HCT116 (cell line): ENCODE data around the gene RNU5D-1. TPM values are rescaled to one million over a fixed set of nuclear protein-coding genes. Genes with fewer than 3 reads are reported as not detected.

Source experiments
- ATAC-seq: fragments of 200-7000 bp; cut with Tn5 transposase; 2 replicates; pipeline ENCODE4 v1.9.1; 2020; ENCODE audit warnings: mild to moderate bottlenecking, moderate library complexity
- BruUV-seq: library from RNA; stranded (reverse); fragments of 400-500 nt; replicated peaks from 2 replicates; lab custom pipeline; 2021; lab: Mats Ljungman, UMichigan
- CTCF ChIA-PET: fragments of 300-600 bp; sonication (Branson Sonifier 250); formaldehyde crosslinking; loops from one replicate; lab custom pipeline; 2021; ENCODE audit warnings: antibody characterized with exemption; lab: Charles Lee
- POLR2A ChIA-PET: fragments of 300-600, 350-600 bp; sonication (Branson Sonifier 250); formaldehyde crosslinking; loops from one replicate; lab custom pipeline; 2021; ENCODE audit warnings: antibody characterized with exemption; lab: Charles Lee
- RAD21 ChIA-PET, 2 experiments: fragments of 300-600 bp; sonication (Branson Sonifier 250); formaldehyde crosslinking; loops; one replicate each; lab custom pipeline; 2023; ENCODE audit warnings: low total read pairs in 2 of 2; ENCODE audit not compliant: uncharacterized antibody in 2 of 2, unreplicated experiment in 2 of 2, low non-redundant PET in 1 of 2; lab: Charles Lee
- DNase-seq: peaks from one replicate; pipeline ENCODE4 v3.0.0-alpha.2; 2010; ENCODE audit warnings: low read depth, low spot score
- H2AFZ ChIP-seq: fragments of 200-600 bp; shearing (Covaris generic), sonication (generic); 2 replicates; pipeline ENCODE4 v1.6.1; 2017; ENCODE audit warnings: low read depth, mixed run types, mixed read lengths, antibody characterized with exemption, low read length; ENCODE audit not compliant: poor library complexity, severe bottlenecking
- H3K27ac ChIP-seq: 2 replicates; pipeline ENCODE4 v1.5.1; 2012; ENCODE audit warnings: low read depth, low read length
- H3K27me3 ChIP-seq: fragments of 200-600 bp; sonication (generic); 2 replicates; pipeline ENCODE4 v1.6.1; 2016; ENCODE audit warnings: mixed run types, low read length, mixed read lengths; ENCODE audit not compliant: insufficient read depth
- H3K36me3 ChIP-seq, 2 experiments: fragments of 200-500 bp in 1 of 2; fragments of 200-600 bp in 1 of 2; sonication (Bioruptor generic) in 1 of 2; sonication (generic) in 1 of 2; 2 replicates each; pipeline versions ENCODE4 v1.5.1 to v1.6.1; 2014 to 2016; ENCODE audit warnings: low read length in 2 of 2, inconsistent platforms in 1 of 2, mixed read lengths in 1 of 2, mixed run types in 1 of 2; ENCODE audit not compliant: insufficient read depth in 2 of 2, control insufficient read depth in 1 of 2
- H3K4me1 ChIP-seq, 2 experiments: fragments of 200-600 bp in 1 of 2; sonication (generic) in 1 of 2; 2 replicates each; pipeline versions ENCODE4 v1.5.1 to v1.6.1; 2012 to 2017; ENCODE audit warnings: low read length in 2 of 2, inconsistent platforms in 1 of 2, mild to moderate bottlenecking in 1 of 2, mixed read lengths in 1 of 2, mixed run types in 1 of 2, moderate library complexity in 1 of 2; ENCODE audit not compliant: insufficient read depth in 2 of 2, control insufficient read depth in 1 of 2
- H3K4me2 ChIP-seq: fragments of 200-600 bp; sonication (generic); 2 replicates; pipeline ENCODE4 v1.6.1; 2017; ENCODE audit warnings: mixed run types, low read length, mixed read lengths
- H3K4me3 ChIP-seq, 2 experiments: fragments of 200-600 bp in 1 of 2; sonication (generic) in 1 of 2; replicated peaks in 1 of 2; 2 replicates each; pipeline ENCODE4 v1.5.1; 2011 to 2016; ENCODE audit warnings: low read length in 2 of 2, control low read depth in 1 of 2, low read depth in 1 of 2, mild to moderate bottlenecking in 1 of 2, mixed read lengths in 1 of 2, mixed run types in 1 of 2
- H3K79me2 ChIP-seq: fragments of 200-600 bp; sonication (generic); 2 replicates; pipeline ENCODE4 v1.6.1; 2017; ENCODE audit warnings: mild to moderate bottlenecking, mixed run types, low read length, moderate library complexity, mixed read lengths; ENCODE audit not compliant: insufficient read depth
- H3K9ac ChIP-seq: fragments of 200-600 bp; sonication (generic); 2 replicates; pipeline ENCODE4 v1.6.1; 2016; ENCODE audit warnings: low read length, mixed read lengths
- H3K9me2 ChIP-seq: fragments of 200-600 bp; sonication (generic), shearing (Covaris generic); 2 replicates; pipeline ENCODE4 v1.6.1; 2017; ENCODE audit warnings: mixed run types, mild to moderate bottlenecking, moderate library complexity; ENCODE audit not compliant: insufficient read depth
- H3K9me3 ChIP-seq, 2 experiments: fragments of 200-500 bp in 1 of 2; fragments of 200-600 bp in 1 of 2; sonication (Bioruptor generic) in 1 of 2; sonication (generic) in 1 of 2; 2 replicates each; pipeline ENCODE4 v1.6.1; 2014 to 2017; ENCODE audit warnings: low read length in 2 of 2, mixed read lengths in 2 of 2, inconsistent platforms in 1 of 2, low read depth in 1 of 2, mild to moderate bottlenecking in 1 of 2, mixed run types in 1 of 2, moderate library complexity in 1 of 2; ENCODE audit not compliant: control insufficient read depth in 1 of 2, insufficient read depth in 1 of 2
- H4K20me1 ChIP-seq: fragments of 200-600 bp; sonication (generic), shearing (Covaris generic); 2 replicates; pipeline ENCODE4 v1.6.1; 2017; ENCODE audit warnings: mixed run types, mild to moderate bottlenecking, moderate library complexity; ENCODE audit not compliant: insufficient read depth
- POLR2AphosphoS5 ChIP-seq: IDR thresholded peaks from 2 replicates; pipeline ENCODE4 v1.6.1; 2011; ENCODE audit warnings: mild to moderate bottlenecking, low read depth, low read length, moderate library complexity
- YY1 ChIP-seq: IDR thresholded peaks from 2 replicates; pipeline ENCODE4 v1.6.1; 2011; ENCODE audit warnings: low read length, low read depth, moderate library complexity, mild to moderate bottlenecking; ENCODE audit not compliant: insufficient replicate concordance; ENCODE audit errors: extremely low read depth
- intact Hi-C: fragments of 100-400 bp; cut with micrococcal nuclease; formaldehyde crosslinking; loops from 2 replicates; pipeline ENCODE4 v1.10.0; 2022
- total RNA-seq: library from RNA; stranded (reverse); gene quantifications from one replicate; pipeline ENCODE4 v1.2.1, GENCODE V29; 2021; ENCODE audit not compliant: unreplicated experiment
- TF ChIP-seq, protein P1 (sequence below), 3 experiments: fragments of 200-600 bp in 1 of 3; sonication (generic) in 1 of 3; IDR thresholded peaks in 2 of 3; conservative IDR thresholded peaks in 1 of 3; 2 replicates each; pipeline ENCODE4 v1.5.1; 2012 to 2017; ENCODE audit warnings: low read depth in 2 of 3, low read length in 2 of 3, antibody characterized with exemption in 1 of 3, borderline replicate concordance in 1 of 3, control low read depth in 1 of 3, mild to moderate bottlenecking in 1 of 3, mixed read lengths in 1 of 3, mixed run types in 1 of 3, moderate library complexity in 1 of 3; ENCODE audit not compliant: insufficient read depth in 1 of 3

Gene RNU5D-1
- total RNA-seq, 1 experiment from 2014 or later = not detected

DNA sequence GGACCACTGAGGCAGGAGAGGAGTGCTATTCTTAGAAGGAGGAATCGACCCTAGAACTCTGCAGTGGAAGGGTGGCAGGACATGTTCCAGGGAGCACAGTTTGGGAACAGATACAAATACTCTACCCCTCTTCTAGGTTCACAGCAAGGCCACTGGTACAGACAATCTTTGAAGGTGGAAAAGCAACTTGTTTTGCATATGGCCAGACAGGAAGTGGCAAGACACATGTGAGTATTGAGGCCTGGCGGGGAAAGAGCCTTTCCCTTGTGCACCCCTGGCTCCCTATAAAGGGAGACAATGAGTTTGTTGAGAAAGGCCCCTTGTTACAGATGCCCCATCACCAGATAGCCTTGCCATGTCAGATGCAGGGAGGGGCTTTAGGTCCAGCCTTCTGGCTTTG, 26.4 kb upstream of the RNU5D-1 start:
- no peaks in the 10 kb centered on the region for H4K20me1 ChIP-seq
- BruUV-seq = no TSS peak
- POLR2A ChIA-PET = interaction anchor here (0.7 kb wide), 1 partner anchor 27 kb away, joined by 3 read pairs; the partner anchor contains the start of gene RNU5D-1
- H3K27me3 ChIP-seq = no peaks in the 10 kb centered on the region
- no peak for DNase-seq
- TF ChIP-seq YY1 = no peak
- no peak for TF ChIP-seq POLR2AphosphoS5
- H3K9me3 ChIP-seq = no peaks in the 10 kb centered on the region
- ATAC-seq = no peak
- CTCF ChIA-PET = no interaction called here
- no peak overlapping the region for H3K4me3 ChIP-seq
- intact Hi-C loops = no loop called here
- H3K9ac ChIP-seq = no peak overlapping the region
- H3K4me2 ChIP-seq = no peak overlapping the region
- H3K4me1 ChIP-seq = no peaks in the 10 kb centered on the region
- H2AFZ ChIP-seq = no peak overlapping the region
- H3K9me2 ChIP-seq = no peaks in the 10 kb centered on the region
- H3K79me2 ChIP-seq = no peaks in the 10 kb centered on the region
- RAD21 ChIA-PET = no interaction called here
- H3K27ac ChIP-seq = no peak overlapping the region
- peaks cover 61 to 87% of the 10 kb centered on the region in 2 experiments for H3K36me3 ChIP-seq

DNA sequence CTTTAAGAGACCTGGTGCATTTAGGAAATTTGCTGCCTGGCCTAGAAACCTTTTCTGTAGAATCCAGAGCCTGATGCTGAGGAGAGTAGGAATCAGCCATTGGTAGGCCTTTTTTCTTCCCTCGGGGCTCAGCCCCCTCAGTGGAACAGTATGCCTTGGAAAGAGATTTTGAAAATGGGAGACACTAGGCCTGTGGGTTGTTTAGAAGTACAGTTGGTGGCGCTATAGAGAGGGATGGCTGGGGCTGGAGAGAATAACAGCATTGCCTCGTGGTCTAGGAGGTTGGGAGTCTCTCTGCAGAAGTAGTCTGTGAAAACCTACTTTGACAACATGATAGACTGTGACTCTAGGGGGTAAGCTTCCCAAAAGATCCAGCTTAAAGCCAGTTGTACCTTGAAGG, 16.9 kb upstream of the RNU5D-1 start:
- CTCF ChIA-PET = no interaction called here
- POLR2A ChIA-PET = interaction anchor here (0.6 to 1.1 kb wide), 4 partner anchors 17 to 28 kb away, joined by 3 to 5 read pairs (median 3); partner anchors contain the start of genes RNU5D-1 and RPS8
- Histone ChIP-seq H3K36me3 (peaks cover 37 to 57% of the 10 kb centered on the region in 2 experiments), H4K20me1 (no peaks in the 10 kb centered on the region), H3K9ac (no peak overlapping the region), H3K9me3 (no peaks in the 10 kb centered on the region), H3K27me3 (no peaks in the 10 kb centered on the region), H3K4me2 (no peak overlapping the region), H3K9me2 (no peaks in the 10 kb centered on the region), H3K4me1 (peaks cover 0 to 2% of the 10 kb centered on the region in 2 experiments; a peak in 2 of 4 replicates), H3K79me2 (peaks cover 61% of the 10 kb centered on the region), H3K4me3 (no peak overlapping the region), H3K27ac (no peak overlapping the region), H2AFZ (no peak overlapping the region)
- BruUV-seq = no TSS peak
- DNase-seq = no peak
- RAD21 ChIA-PET = no interaction called here
- intact Hi-C loops = no loop called here
- ATAC-seq = peak; percentile 73
- TF ChIP-seq, protein P1, sequence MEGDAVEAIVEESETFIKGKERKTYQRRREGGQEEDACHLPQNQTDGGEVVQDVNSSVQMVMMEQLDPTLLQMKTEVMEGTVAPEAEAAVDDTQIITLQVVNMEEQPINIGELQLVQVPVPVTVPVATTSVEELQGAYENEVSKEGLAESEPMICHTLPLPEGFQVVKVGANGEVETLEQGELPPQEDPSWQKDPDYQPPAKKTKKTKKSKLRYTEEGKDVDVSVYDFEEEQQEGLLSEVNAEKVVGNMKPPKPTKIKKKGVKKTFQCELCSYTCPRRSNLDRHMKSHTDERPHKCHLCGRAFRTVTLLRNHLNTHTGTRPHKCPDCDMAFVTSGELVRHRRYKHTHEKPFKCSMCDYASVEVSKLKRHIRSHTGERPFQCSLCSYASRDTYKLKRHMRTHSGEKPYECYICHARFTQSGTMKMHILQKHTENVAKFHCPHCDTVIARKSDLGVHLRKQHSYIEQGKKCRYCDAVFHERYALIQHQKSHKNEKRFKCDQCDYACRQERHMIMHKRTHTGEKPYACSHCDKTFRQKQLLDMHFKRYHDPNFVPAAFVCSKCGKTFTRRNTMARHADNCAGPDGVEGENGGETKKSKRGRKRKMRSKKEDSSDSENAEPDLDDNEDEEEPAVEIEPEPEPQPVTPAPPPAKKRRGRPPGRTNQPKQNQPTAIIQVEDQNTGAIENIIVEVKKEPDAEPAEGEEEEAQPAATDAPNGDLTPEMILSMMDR (IDR thresholded peaks at IDR 0.05 in 2 of 3, conservative IDR thresholded peaks at IDR 0.05 in 1 of 3; ENCODE audit: borderline replicate concordance in 1 of 3, insufficient read depth in 1 of 3, low read depth in 2 of 3, low read length in 2 of 3) = peak in 2 of 3 experiments; percentile 10 to 29; a peak in 3 of 6 replicates
- no peak for TF ChIP-seq POLR2AphosphoS5
